ENCODE measurements around the gene OR10S1.
"Not testable (repeated sequence)": the region's sequence is repeated elsewhere in the genome, so short reads cannot be mapped to it uniquely, and the experiment has no call there.

OR10S1 gene

GRCh38 chr11:123977731-123978347 lies at the start of gene OR10S1:
TSS of gene OR10S1 (minus strand) at chr11:123977781. CDS start at chr11:123977664, 117 bp downstream.
- no peak for DNase-seq (ENCODE audit: low spot score)

GRCh38 chr11:124026498-124026897 lies 48.9 kb upstream of the OR10S1 start, which contains the start of gene OR10G8:
TSS of gene OR10G8 (plus strand) at chr11:124026798. CDS start at chr11:124029623, 2,825 bp downstream.
- DNase-seq (ENCODE audit: low spot score) = no peak

- not testable (repeated sequence) for DNase-seq (ENCODE audit: low spot score)
Observed at GRCh38 chr11:124015837-124016236, 38.3 kb upstream of the OR10S1 start.

DNA sequence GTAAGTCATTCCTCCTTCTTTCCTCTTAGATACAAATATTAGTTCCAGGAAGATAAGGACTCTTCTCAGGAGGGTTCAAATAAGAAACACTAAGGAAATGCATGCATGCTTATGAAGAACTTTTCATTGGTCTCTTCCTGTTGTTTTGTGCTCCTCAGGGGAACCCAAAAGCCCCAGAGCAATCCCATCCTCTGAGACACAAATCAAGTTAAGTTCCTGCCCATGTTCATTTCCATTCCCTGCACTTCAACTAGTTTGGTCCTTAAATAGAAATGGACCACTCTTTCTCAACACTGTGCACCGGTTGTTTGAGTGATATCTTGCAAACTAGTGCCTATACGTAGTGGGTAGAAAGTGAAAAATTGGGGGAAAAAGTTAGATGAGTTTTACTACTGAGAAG lies 35.1 kb upstream of the OR10S1 start, which contains the start of gene OR10G4:
Gene OR10G4 (plus strand): TSS at position 301 of the 400 bp plus-strand sequence. CDS start 2,578 bp downstream, outside the sequence.
- DNase-seq (ENCODE audit: low spot score) = no peak

GRCh38 chr11:123995119-123995518 lies 17.5 kb upstream of the OR10S1 start, which contains the start of gene OR10G6:
TSS of gene OR10G6 (minus strand) at chr11:123995161. CDS start at chr11:123995161, 0 bp downstream.
- DNase-seq (ENCODE audit: low spot score) = no peak

DNA sequence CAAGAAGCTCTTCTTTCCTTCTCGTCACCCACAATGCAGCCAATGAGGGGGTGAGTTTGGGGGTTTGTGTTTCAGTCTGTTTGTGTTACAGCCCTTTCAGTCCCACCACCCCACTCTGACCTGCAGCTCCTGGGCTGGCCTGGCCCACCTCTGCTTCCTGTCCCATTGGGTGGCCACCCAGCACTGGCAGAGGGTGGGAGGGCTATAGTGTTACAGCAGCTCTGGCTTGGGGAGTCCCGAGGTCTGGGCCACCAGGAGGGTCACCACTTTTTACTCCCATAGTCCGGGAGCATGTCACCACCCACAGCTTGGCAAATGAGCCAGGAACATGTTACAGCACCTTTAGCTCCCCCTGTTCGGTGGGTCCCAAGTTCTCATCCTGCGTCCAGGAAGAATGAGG lies 1.7 kb upstream of the OR10S1 start:
- no peak for DNase-seq (ENCODE audit: low spot score)

GRCh38 chr11:123976770-123977560 lies 616 bp downstream of the OR10S1 start:
- no peak for DNase-seq (ENCODE audit: low spot score)

- no peak for DNase-seq (ENCODE audit: low spot score)
Observed at GRCh38 chr11:123973816-123974215, 3.8 kb downstream of the OR10S1 start.

DNA sequence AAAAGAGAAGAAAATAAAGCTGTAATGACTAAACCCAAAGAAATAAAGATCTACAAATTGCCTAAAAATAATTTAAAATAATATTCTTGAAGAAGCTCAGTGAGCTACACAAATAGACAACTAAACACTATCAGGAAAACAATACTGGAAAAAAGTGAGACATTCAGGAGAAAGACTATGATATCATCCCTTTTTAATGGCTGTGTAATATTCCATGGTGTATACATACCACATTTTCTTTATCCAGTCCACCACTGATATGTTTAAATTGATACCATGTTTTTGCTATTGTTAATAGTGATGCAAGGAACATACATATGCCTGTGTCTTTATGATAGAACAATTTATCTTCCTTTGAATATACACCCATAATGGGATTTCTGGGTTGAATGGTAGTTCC lies 20.8 kb downstream of the OR10S1 start:
- no peak for DNase-seq (ENCODE audit: low spot score)

DNA sequence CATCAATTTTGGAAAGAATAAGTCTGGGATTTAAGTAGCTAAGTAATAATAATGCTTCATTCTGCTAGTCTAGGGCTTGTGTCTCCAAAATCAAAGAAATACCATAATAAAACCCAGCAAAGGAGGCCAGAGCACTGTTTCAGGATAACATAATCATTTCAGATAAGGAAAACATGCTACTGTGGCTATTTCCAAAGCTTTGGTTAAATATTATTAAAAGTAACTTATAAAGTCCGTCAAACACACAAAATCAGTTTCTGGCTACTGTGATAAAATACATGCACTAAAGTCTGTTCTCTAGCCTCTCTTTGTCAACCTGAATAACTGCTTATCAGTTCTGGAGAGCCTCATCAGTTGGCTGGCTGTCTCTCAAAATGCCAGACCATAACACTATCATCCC lies 32.4 kb downstream of the OR10S1 start:
- DNase-seq (ENCODE audit: low spot score) = no peak

- DNase-seq (ENCODE audit: low spot score) = no peak
Observed at GRCh38 chr11:123943738-123944137, 33.8 kb downstream of the OR10S1 start, which contains the start of gene OR6T1. TSS of gene OR6T1 (minus strand) at chr11:123943838. CDS start at chr11:123943838, 0 bp downstream.

GRCh38 chr11:123942413-123942812 lies 35.2 kb downstream of the OR10S1 start:
- no peak for DNase-seq (ENCODE audit: low spot score)

DNA sequence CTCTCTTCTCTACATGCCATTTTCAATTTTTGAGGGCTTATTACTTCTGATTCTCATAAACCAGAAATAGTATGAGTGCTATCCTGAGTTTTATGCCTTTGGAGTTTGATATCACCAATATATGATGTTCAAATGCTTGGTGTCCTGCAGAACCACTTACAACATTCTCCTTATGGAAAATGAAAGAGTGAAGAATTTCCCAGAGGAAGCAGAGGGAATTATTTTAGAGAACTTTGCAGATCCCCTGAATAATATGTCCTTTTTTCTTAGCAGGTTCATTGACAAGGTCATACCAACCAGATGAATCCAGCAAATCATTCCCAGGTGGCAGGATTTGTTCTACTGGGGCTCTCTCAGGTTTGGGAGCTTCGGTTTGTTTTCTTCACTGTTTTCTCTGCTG lies 38.3 kb downstream of the OR10S1 start, which contains the start of gene OR4D5:
Gene OR4D5 (plus strand): TSS at position 301 of the 400 bp plus-strand sequence. CDS start 0 bp downstream, at position 301.
- no peak for DNase-seq (ENCODE audit: low spot score)

All from CD4-positive, alpha-beta T cell treated with Interleukin-15 for 4 hours (primary cell).